Breast epithelium (tissue), 3 donors: ENCODE data around the gene GRK5.

Experiments used
- CTCF ChIP-seq, 3 donors: fragments of 450-650 bp; IDR thresholded peaks; one replicate each; pipeline ENCODE4 v1.5.1; 2016 to 2017; ENCODE audit warnings: antibody characterized with exemption in 3 of 3, mild to moderate bottlenecking in 3 of 3, moderate library complexity in 3 of 3
- POLR2A ChIP-seq: fragments of 450-650 bp; IDR thresholded peaks from one replicate; pipeline ENCODE4 v1.6.1; 2016; ENCODE audit warnings: antibody characterized with exemption, mild to moderate bottlenecking, moderate library complexity

- no peak for TF ChIP-seq POLR2A
- no peak for TF ChIP-seq CTCF (IDR thresholded peaks at IDR 0.05)
These were observed 240.1 kb downstream of the GRK5 start for GRCh38 chr10:119447421-119447820.
